HG03159 (cell line): ENCODE results near the gene TIAM2.

Experiments
- ATAC-seq: cut with Tn5 transposase; IDR thresholded peaks from one replicate; pipeline ENCODE4 v1.9.1; 2021; ENCODE audit warnings: mild to moderate bottlenecking, moderate library complexity; ENCODE audit not compliant: unreplicated experiment

The TIAM2 gene

DNA sequence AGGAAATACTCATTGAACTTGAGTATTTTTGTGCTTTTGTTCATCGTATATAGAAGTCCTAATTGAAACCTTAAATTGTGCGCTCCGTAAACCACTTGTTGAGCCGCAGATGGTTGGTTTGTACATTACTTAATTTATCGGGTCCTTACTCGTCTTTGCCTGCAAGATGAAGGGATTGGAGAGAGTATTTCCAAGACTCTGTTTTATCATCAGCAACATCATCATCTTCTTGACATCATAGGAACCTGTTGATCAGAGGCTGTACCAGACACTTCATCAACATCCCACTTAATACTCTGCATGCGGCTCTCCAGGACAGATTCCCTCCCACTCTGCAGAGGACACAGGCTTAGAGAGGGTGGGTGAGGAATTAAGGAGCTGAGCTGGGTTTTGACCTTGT is 28.6 kb downstream of the TIAM2 start:
- no peak for ATAC-seq

DNA sequence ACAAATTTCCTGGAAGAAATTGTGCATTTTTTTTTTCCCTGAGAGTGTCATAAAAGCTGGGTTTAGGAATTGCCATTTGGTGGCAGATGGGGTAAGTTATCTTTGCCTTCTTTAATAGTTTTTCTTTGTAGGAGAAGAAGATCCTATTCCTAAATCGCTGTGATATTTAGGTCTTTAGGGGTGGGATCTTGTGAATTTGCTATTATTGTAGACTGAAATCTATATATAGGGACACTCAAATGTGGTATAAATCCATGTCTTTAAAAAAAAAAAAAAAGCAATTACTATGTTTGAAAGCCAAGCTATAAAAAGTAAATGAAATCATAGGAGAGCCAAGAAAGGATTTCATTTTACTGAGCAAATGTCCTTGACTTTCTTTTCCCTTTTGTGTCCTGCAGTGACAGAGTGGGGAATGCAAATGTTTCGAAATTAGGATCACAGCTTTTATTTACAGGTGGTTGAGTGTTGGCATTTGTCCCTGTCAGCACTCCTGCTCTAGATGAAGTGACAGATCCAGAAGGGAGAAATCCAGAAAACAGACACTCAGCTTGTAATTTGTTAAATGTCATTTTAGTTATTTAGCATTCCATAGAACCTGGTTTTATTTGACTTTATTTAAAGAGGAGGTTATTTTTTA is 29.4 kb downstream of the TIAM2 start:
- ATAC-seq, result no peak

DNA sequence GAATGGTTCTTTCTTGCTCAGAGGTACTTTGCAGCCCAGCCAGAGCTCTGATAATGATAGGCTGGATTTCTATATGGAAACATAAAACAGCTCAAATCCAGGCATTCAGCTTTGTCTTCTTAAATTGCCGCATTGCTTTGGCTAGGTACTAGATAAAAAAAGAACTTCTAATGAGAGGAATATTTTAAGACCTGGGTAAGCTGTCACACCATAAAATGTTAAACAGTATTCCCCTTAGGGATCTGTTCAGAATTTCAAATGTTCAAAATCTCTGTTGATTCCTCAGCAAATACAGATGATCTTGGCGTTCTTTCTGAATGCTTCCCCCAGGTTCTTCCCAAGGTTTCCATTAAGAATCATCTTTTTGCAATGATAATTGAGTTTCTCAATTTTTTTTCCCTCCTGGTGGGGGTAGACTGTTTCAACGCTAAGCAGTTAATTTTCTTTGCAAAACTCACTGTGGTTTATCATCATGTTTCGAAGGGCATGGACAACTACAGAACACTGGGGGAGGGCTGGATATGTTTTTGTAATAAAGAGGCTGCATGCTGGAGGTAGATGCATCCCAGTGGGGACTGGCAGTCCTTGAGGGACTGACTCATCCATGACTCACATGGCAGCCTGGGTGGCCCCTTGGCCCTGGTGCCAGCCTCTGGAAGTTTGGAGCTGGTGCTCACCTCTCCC is 31.0 kb downstream of the TIAM2 start:
- no peak for ATAC-seq

DNA sequence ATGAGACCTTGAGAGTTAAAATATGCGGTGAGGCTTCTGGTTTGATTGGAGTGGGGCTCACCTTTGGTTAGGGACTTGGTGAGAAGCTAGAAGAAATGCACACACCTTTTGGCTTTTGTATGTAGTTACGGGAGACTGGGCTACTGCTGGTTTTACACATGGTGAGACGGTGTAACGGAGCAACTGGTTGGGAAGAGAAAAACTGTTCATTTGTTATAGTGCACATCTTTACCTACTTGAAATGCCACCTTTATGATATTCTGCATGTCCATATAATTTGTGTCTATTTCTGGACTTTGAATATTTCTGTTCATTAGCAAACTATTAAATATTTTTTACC is 31.6 kb downstream of the TIAM2 start:
- no peak for ATAC-seq

DNA sequence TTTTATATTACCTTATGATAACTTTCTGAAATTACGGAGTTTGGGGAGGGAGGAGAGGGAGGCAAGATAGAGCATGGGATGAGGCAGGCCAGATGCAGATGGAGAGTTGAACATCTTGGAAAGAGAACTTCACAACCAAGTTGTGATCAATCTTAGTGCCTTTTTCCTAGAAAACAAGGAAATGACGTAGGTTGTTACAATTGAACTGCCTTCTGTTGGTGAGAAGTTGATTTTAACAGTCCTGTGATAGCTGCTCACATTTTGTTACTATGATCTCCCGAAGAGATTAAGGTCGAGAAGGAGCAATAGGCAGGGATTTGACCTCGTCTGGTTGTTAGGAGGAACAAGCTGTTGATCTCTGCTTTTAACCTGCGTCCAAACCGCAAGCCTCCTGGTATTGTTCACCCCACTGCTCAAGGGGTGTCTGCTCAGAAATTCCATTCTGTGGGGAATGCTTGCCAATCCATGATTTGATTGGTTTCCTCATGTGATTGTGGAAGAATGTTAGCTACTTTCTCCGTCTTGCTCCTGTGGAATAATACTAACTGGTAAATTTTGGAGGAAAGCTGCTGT is 35.1 kb downstream of the TIAM2 start:
- ATAC-seq, result no peak

DNA sequence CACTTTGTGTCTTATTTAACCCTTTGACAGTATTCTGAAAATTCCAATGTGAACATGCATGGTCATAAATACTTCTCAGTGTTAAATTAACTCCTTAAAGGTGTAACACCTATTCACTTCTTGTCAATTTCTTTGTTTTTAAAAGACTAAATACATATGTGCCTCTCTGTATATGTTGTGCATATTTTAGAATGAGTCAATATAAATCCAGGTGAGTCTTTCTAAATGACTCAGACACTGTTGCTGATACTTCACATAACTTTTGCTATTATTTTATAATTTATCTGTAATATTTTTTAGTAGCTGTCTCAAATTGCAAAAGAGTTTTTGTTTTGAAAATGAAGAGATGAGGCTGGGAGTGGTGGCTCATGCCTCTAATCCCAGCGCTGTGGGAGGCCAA is 36.0 kb downstream of the TIAM2 start:
- ATAC-seq, result no peak

DNA sequence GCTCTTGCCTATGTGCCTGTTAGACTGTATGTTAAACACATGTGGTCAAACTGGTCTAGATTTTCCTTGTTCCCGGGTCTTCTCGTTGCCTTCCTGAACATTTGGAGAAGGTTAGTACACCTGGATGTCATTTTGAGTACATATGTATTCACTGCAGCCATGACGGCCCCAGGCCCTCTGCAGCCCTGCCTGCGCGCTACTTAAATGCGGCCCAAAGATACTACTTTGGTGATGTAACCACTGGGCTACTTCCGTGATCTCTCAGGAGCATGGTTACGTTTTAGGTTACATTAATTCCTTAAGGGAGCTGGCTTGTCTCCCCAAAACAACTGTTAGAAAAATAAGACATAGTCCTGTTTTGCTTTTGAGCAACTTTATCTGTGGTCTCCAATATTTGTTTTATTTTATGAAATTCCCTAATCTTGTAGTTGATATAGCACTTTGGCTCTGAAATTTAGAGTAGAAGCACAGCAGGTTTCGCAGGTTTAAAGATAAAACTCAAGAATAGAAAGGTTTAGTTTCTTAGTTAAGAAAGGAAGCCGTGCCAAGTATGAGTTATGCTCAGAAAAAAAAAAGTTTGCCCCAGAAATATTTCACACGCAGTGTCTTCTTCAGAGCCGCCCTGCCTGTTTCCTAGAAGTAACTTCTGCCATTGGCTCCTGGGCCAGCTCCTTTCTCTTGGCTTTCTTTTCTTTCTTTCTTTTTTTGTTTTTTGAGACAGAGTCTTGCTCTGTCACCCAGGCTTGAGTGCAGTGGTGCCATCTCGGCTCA is 38.1 kb downstream of the TIAM2 start:
- no peak for ATAC-seq

DNA sequence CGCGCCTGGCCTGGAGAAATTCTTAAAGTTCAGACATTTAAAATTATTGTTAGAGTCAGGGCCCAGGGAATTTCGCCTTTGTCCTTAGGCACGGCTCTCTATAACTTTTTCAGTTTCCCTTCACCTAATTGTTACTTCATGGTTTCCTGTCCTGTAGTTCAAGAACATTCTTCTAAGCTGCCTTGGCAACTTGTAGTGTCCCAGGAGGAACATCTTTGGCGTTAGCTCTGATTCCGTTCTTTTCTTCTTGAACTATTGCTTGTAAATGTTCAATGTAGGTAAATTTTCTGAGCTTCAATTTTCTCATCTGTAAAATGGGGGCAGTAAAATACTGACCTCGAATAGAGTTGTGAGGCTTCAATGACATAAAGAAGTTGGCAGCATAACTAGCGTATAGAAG is 41.8 kb downstream of the TIAM2 start:
- no peak for ATAC-seq

DNA sequence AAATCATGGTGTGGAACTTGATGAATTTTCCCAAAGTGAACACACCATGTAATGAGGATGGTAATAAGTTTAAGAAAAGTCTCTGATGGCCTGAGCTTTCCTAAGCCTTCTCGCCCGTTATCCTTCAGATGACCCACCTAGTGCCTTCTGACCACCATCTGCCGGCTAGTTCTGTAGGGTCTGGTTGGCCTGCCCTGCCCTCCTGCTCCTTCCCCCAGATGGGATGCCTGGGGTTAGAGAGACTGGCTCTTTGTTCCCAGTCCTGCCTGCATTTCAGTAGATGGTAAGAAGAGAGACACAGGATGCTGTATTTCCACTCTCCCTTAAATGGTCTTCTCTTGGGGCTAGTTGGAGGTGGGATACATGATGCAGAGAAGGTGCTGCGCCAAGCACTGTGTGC is 43.0 kb downstream of the TIAM2 start:
- no peak for ATAC-seq

DNA sequence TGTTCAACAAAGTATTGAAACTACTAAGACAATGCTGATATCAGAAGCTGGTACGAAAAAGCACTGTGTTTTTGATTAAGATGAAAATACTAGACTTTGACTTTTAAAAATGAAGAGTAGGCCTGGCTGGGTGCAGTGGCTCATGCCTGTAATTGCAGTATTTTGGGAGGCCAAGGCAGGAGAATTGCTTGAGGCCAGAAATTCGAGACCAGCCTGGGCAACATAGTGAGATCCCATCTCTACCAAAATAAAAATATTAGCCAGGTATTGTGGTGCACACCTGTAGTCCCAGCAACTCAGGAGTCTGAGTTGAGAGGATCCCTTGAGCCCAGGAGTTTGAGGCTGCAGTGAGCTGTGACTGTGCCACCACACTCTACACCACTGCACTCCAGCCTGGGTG is 43.4 kb downstream of the TIAM2 start:
- ATAC-seq, result no peak

DNA sequence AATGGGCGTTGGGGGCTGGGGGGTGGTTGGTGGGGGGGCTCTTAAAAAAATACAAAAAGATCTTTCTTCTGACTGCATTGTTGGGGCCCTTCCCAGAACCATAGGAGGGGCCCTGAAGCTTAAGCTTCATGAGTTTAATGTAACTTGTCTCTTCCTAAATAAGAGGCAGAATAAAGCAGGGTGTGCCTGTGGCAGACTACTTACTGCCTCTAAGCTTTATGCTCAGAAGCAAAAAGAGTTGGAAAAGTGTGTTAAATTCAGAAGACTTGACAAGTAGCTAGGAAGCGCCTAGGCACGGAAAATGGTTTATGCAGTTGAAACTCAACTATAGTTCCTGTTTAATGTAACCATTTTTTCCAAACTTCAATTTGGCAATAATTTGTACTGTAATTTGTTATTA is 44.5 kb downstream of the TIAM2 start:
- ATAC-seq, result no peak

DNA sequence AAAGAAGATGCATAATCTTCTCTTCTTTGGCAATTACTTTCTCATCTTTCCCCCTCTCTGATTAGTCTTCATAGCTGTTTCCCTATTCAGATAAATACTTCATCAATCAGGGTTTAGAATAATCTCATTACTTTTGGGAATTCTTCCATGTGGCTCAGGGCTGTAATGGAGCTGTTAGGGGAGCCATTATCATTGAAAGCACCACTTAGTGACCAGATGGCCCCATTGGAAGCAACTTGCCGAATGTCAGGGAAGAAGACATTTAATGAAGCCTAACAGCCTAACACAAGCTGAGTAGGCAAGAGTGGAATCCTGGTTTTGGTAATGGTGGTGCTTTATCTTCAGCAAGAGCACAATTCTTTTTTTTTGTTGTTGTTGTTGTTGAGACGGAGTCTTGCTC is 45.0 kb downstream of the TIAM2 start:
- ATAC-seq, result no peak

DNA sequence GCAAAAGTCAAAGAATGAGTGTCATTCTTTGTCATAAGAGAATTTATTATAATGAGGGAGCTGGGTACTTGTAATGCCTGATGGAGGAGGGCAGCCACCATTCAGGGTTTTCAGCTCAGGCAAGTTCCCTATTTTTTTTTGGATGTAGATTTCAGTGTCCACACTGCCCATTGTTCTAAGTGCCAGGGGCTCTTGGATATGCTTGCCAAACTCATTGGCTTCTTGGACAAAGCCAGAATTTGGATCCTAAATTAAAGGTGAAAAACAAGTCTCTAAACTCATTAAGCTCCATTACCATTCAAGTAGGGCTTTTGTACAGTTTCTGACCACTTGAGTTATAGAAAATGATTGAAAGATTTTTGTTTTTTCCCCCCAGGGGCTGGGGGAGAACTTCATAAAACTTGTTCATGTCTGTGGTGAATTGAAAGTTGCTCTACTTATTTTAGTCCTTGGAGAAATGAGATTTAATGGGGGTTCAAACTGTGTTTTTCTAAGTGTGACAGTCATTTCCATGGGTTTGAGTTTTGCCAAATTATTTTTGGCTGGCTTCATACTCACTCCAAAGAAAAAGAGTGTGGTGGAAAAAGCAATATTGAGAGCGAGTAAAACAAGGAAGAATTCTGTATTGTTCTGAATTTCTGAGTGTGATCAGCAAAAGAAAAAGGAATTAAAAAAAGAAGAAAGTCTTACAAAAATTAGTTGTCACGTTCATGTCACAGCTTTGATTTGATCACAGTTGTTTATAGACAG is 46.0 kb downstream of the TIAM2 start:
- ATAC-seq, result no peak

DNA sequence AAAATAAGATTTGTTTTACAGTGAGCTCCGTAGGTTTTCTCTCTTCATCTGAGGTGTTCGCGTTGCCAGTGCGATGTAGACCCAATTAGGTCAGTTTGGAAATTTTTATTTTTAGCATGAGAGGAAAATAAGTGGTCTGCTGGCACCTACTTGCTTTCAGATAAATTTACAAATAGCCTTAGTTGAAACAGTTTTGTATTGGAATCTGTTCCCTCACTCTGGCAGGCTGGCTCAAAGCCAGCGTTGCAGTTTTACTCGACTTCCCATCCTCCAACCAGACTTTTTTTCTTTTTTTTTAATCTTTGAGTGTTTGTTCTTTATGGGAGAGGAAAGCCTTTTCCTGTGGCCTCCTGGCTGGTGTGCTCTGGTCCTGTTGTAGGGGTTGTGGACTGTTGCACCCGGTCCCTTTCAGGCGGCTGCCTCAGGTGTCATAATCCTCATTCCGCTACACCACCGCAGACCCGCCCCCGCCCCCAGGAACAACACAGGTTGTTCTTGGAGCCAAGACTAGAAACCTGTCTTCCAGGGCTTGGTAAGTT is 46.7 kb downstream of the TIAM2 start:
- no peak for ATAC-seq

DNA sequence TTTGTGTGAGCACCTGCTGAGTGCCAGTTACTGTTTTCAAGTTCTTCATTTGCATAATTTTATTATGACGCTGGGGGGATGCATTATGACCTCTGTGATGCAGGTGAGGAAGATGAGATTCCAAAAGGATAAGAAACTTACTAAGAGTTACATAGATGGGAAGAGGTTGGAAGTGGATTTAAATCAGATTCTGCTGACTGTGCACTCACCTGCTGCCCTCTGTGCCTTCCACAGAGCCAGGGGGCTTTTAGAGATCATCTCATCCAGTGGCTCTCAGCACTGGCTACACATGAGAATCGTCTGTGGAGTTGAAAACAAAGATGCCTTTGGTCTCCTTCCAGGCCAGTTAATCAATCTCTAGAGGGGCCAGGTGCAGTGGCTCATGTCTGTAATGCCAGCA is 47.9 kb downstream of the TIAM2 start:
- ATAC-seq, result no peak

DNA sequence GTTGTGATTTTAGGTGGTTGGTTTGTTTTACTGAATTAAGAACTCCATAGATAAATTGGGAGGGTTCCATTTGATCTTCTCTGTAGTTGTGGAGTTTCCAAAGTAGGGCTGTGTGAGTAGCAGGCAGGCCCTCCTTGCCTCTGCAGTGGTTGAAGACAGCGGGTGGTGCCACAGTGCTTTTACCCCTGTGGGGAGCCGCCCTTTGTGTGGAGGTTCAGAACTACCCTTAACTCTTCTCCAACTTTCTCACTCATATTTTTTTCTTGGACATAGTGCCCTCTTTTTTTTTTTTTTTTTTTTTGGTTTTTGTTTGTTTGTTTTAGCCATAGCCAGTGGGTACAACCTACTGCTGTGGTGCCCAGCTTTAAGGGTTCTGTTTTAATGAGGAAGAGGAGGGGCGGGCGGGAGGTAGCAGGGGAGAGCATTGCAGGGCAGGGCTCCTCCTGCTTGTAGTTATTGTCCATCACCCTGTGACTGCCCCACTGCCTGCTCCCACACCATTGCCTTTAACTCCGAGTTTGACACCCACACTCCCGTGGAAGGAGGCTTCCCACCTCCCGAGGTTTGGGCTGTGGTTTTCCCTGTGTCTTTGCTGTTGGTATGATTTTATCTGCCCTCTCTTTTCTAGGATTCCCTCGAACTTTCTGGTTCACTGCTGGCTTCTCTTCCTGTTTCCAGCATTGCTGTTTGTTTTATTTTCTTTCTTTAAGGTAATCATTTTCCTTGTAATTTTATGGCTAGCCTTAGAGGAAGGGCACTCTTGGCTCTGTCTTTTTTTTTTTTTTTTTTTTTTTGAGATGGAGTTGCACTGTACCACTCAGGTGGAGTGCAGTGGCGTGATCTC is 50.7 kb downstream of the TIAM2 start:
- no peak for ATAC-seq

DNA sequence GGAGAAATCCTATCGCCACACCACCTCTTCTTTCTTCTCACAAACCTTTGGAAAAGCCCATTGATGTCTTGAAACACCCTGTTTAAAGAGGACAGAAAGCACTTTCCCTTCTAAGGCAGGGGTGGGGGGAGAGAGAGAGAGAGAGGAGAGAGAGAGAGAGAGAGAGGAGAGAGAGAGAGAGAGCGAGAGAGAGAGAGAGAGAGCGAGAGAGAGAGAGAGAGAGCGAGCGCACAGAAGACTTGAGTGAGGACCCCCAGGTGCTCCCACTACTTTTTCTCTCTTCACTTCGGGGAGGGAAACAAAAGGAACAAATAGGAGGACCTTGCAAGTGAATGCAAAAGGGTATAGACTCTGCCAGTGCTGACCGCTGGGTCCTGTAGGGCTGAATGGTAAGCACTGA is 52.4 kb downstream of the TIAM2 start:
- no peak for ATAC-seq

DNA sequence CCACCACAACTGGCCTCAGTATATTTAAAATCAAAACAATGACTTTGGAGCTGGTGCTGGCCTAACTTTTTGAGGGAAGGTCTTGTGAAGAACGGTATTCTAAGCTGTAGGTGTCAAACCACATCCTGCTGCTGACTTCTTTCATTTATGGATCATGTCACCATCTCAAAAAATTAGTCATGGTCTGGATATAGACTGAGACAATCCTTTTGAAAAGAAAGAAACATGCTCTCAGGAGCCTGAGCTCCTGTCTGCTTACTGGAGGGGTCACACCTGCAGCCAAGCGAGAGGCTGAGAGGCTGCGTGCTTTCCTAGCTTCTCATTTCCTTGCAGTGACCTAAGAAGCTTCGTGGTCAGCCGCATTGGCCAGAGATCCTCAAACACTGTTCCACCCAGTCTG is 55.2 kb downstream of the TIAM2 start:
- peak; percentile 79 for ATAC-seq

DNA sequence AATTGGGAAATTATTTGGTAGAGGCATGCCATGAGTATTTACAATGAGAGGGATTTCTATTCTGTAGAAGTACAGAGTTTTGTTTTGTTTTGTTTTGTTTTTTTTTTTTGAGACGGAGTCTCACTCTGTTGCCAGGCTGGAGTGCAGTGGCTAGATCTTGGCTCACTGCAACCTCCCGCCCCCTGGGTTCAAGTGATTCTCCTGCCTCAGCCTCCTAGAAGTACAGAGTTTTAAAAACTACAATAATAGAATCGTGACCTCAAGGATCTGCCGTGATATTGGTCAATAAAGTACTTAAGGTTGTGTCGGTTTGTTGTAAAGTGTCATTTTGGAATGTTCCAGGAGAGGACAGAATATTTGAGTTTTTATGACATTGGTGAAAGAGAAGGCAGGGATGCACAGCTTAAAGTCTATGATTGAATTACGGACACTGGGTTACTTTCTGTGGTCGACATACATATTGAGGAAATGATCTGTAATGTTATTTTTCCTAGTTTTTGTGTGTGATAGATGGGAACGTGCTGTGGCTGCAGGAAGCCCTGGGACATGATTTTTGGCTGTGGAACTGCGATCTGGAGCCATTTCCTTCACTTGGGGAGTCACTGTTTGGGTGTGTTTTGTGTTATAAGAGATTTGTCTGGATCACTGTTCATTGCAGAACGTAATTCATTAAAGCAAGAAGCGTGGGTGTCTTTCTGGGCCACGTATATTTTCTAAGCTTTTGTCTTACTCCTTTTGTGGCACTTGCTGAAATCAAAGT is 59.6 kb downstream of the TIAM2 start:
- ATAC-seq, result no peak
